Measurements from ENCODE around the gene GRM7. TPM values are rescaled to one million over a fixed set of nuclear protein-coding genes. Genes with fewer than 3 reads are reported as not detected.

Gene GRM7
- total and polyA plus RNA-seq, 9 of the 15 experiments (the other 6 are each of a cell fraction or from before 2014, with no cell fraction given): not detected

- TF ChIP-seq FOXP1 (CRISPR knock-in tag; IDR thresholded peaks at IDR 0.05) (no peak), TFAM (CRISPR knock-in tag; conservative IDR thresholded peaks at IDR 0.05) (no peak), SMC3 (conservative IDR thresholded peaks at IDR 0.05; ENCODE audit: insufficient read depth, low read depth, low read length) (no peak)
These were observed 834.1 kb downstream of the GRM7 start (continued) for GRCh38 chr3:7695049-7695448.

DNA sequence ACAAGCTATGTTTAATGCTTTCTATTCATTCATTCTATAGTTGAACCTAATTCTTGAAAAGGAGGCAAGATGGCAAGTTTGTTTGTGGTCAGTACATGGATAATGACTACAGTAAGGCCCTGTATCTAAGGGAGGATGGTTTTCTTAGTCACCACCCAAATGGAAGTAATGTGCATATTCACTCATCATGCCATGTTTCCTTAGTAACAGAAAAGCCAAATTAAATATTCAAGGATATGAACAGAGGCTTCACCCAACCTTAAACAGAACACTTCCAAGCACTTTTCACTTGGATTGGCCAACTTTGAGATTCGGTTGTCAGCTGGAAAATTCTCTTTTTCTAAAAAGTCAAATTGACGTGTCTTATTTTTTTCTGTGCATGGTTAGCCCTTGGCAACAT lies 835.4 kb downstream of the GRM7 start:
- ChIA-PET POLR2A (no interaction called here), CTCF (ENCODE audit: low intra/inter-chr PET ratio) (no interaction called here)
- Histone ChIP-seq H3K4me2 (ENCODE audit: insufficient read depth, low read length) (no peak overlapping the region), H4K20me1 (replicated peaks; ENCODE audit: control insufficient read depth, insufficient read depth, low read length) (no peaks in the 10 kb centered on the region), H3K4me3 (no peak overlapping the region), H3K9ac (ENCODE audit: insufficient read depth in 1 of 2, low read depth in 2 of 2, low read length in 2 of 2) (no peak overlapping the region), H3K4me1 (replicated peaks in 1 of 2; ENCODE audit: control insufficient read depth in 2 of 2, insufficient read depth in 2 of 2, low read length in 2 of 2) (no peaks in the 10 kb centered on the region), H3K79me2 (ENCODE audit: control insufficient read depth, insufficient read depth, low read length) (no peaks in the 10 kb centered on the region), H3K27ac (ENCODE audit: extremely low read depth, low read depth, low read length) (no peak overlapping the region), H3K27me3 (ENCODE audit: control insufficient read depth in 2 of 2, insufficient read depth in 2 of 2, low read length in 2 of 2) (no peaks in the 10 kb centered on the region), H3K9me3 (replicated peaks; ENCODE audit: control insufficient read depth, insufficient read depth, low read depth, low read length) (0 out of 2 replicates have a peak, but pooled peaks cover under 1% of the 10 kb centered on the region), H3K36me3 (ENCODE audit: control insufficient read depth, insufficient read depth, low read length) (no peaks in the 10 kb centered on the region), H3K9me1 (ENCODE audit: control insufficient read depth, insufficient read depth, low read length) (no peaks in the 10 kb centered on the region), H2AFZ (ENCODE audit: low read depth, low read length) (no peak overlapping the region)
- BruUV-seq (replicated peaks): no TSS peak
- FAIRE-seq: no peak
- WGBS (ENCODE audit: insufficient coverage, low coverage, missing lambda C conversion rate): 3% methylated on average over 2 of the region's 2 CpGs
- in situ Hi-C loops (cut with MboI): no loop called here
- no peak for ATAC-seq
- DNase-seq (ENCODE audit: extremely low read depth in 1 of 4, low spot score in 3 of 4): no peak
- intact Hi-C loops (cut with micrococcal nuclease): no loop called here
- TF ChIP-seq HNRNPH1 (optimal IDR thresholded peaks at IDR 0.05; ENCODE audit: low read depth, low read length) (no peak), SP2 (IDR thresholded peaks at IDR 0.05; ENCODE audit: extremely low read depth, low read depth, low read length, poor library complexity, severe bottlenecking) (no peak), LEF1 (IDR thresholded peaks at IDR 0.05) (no peak), PHB2 (IDR thresholded peaks at IDR 0.05; ENCODE audit: low read depth) (no peak), ZBTB7A (IDR thresholded peaks at IDR 0.05; ENCODE audit: borderline replicate concordance, control insufficient read depth, low read depth, low read length) (no peak), KLF1 (tag; IDR thresholded peaks at IDR 0.05) (no peak), ZBTB2 (IDR thresholded peaks at IDR 0.05) (no peak), ZNF76 (CRISPR knock-in tag; IDR thresholded peaks at IDR 0.05; ENCODE audit: borderline replicate concordance) (no peak), ZSCAN32 (CRISPR knock-in tag; IDR thresholded peaks at IDR 0.05) (no peak), PURB (CRISPR knock-in tag; IDR thresholded peaks at IDR 0.05; ENCODE audit: low read depth) (no peak), SNIP1 (IDR thresholded peaks at IDR 0.05; ENCODE audit: low read depth) (no peak), ARHGAP35 (IDR thresholded peaks at IDR 0.05; ENCODE audit: partially characterized antibody) (no peak)
- TF ChIP-seq, protein P1, sequence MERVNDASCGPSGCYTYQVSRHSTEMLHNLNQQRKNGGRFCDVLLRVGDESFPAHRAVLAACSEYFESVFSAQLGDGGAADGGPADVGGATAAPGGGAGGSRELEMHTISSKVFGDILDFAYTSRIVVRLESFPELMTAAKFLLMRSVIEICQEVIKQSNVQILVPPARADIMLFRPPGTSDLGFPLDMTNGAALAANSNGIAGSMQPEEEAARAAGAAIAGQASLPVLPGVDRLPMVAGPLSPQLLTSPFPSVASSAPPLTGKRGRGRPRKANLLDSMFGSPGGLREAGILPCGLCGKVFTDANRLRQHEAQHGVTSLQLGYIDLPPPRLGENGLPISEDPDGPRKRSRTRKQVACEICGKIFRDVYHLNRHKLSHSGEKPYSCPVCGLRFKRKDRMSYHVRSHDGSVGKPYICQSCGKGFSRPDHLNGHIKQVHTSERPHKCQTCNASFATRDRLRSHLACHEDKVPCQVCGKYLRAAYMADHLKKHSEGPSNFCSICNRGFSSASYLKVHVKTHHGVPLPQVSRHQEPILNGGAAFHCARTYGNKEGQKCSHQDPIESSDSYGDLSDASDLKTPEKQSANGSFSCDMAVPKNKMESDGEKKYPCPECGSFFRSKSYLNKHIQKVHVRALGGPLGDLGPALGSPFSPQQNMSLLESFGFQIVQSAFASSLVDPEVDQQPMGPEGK (CRISPR knock-in tag; IDR thresholded peaks at IDR 0.05; ENCODE audit: borderline replicate concordance): no peak
- TF ChIP-seq, protein P2, sequence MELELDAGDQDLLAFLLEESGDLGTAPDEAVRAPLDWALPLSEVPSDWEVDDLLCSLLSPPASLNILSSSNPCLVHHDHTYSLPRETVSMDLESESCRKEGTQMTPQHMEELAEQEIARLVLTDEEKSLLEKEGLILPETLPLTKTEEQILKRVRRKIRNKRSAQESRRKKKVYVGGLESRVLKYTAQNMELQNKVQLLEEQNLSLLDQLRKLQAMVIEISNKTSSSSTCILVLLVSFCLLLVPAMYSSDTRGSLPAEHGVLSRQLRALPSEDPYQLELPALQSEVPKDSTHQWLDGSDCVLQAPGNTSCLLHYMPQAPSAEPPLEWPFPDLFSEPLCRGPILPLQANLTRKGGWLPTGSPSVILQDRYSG (tag; conservative IDR thresholded peaks at IDR 0.05; ENCODE audit: low read depth): no peak

Measured in K562 (cell line).